Posterior vena cava (tissue), 2 donors: Measurements from ENCODE around the gene DCDC2C. TPM values are rescaled to one million over a fixed set of nuclear protein-coding genes. Genes with fewer than 3 reads are reported as not detected.
"Not testable (repeated sequence)": the region's sequence is repeated elsewhere in the genome, so short reads cannot be mapped to it uniquely, and the experiment has no call there.

ENCODE experiments used
- DNase-seq: peaks from one replicate; pipeline ENCODE4 v3.0.0-alpha.2; 2020; ENCODE audit warnings: low spot score
- intact Hi-C, 2 donors: fragments of 100-400 bp; cut with DNase I; formaldehyde crosslinking; loops; one replicate each; pipeline versions ENCODE4 v1.14.1 to v1.14.2; 2022 to 2023
- total RNA-seq, 2 donors: library from RNA; stranded (reverse); fragmentation: NEBNext Ultra II Directional; extraction: Animal tissue kit (Norgen Biotek cat#: 25700); gene quantifications; one replicate each; pipeline ENCODE4 v1.2.1, GENCODE V29; 2021
- donor health status: DM: yes; HTN: yes; CAD: no.
- donor health status: DM: yes; HTN: yes; CAD: no.

Gene DCDC2C
- total RNA-seq, 2 donors from 2014 or later, result not detected

DNA sequence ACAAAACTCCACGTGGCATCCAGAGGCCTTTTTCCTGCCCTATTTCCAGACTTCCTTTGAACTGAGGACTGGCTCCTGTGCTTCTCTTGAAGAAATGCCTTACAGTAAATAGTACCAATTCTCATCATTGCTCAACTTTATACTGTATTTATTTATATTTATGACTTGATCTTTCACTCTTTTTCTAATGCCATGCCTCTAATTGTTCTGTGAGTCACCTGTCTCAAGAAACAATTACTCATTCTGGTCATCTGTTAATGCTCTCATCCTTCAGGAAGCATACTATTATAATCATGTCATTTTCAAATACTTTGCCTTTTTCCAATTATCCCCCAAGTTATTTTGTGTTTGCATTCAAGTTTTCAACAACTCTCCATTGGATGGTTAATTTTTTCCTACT, 85.9 kb downstream of the DCDC2C start:
- intact Hi-C loops, result no loop called here
- DNase-seq, result no peak

DNA sequence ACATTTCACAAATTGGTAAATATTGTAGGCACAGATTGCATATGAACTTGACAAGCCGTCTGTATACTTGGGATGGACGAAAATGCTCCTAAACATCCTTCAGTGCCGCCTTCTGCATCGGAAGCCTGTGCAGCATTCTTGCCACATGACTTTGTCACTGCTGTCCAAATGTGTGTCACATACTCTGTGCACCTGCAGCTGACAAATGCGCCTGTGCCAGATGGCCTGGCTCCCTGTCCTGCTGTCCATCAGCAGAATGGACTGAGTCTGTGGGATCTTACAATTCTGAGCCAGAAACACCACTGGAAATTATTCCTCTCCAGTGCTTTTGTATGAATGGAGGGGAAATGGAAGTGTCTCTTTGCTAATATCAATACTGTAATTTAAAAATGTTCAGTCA, 89.9 kb downstream of the DCDC2C start:
- intact Hi-C loops, result no loop called here
- DNase-seq, result no peak

DNA sequence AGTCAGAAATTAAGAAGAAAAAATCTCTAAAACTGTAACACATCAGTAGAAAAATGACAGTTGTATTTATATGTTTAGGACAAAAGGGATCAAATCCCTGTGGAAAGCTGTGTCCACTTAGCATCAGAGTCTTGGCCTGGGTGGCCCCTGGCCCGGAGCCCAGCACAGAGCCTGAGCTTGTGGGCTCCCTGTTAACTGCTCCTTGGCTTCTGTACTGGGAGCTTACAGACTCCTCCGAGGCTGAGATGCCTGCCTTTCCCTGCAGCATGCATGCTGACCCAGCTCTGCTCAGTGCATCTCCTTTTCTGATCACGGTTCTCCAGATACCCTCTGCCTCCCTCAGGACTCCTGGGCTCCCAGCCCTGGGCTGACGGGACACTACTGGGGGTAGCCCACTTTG, 98.1 kb downstream of the DCDC2C start:
- intact Hi-C loops, result no loop called here
- no peak for DNase-seq

DNA sequence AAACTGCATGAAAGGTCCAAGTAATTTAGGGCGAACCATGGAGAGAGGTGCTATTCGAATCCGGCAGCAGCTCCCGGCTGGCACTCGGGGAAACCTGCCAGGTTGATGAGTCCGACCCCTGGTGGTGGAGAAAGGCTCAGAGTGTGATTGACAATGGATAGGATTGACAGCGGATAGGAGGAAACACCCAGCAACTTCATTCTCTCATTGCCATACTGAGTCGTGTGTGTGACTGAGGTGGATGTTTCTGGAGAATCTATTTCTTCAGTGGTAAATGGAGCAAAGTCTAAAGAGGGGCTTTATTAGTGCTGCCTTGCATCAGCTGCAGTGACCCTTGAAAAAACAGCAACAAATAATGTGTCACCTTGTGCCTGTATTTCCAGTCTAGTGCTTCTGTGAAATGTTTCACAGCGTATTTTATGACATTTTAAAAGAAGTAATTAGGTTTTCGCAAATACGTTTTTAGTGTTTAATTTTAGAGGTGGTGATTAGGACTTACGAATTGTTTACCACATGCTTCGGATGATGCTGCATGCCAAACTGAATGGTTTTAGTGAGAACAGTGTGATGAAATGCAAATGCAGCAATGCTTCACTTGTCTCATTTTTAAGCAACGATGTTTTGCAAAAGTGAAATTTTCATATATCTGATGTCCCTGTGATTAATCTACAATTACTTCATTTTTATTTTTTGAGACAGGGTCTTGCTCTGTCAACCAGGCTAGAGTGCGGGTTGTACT, 102.0 kb downstream of the DCDC2C start:
- no peak for DNase-seq
- intact Hi-C loops, result no loop called here

DNA sequence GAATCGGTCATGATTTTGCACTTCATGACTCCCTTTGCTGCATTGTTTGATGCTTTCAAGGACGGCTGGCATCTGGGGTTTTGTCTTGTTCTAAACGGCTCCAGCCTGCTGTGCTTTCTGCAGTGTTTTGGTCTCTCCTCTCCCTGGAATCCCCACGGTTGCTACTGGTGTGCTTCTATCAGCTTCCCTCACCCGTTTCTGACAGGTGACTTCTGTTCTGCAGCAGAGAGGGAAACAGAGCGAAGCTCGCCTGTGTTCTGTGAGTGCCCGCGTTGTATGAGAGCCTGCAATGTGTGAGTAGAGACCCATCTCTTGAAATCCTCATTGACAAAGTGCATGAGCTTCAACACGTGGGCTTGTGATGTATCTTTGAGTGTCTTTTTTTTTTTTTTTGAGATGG, 102.8 kb downstream of the DCDC2C start:
- intact Hi-C loops, result no loop called here
- DNase-seq, result no peak

DNA sequence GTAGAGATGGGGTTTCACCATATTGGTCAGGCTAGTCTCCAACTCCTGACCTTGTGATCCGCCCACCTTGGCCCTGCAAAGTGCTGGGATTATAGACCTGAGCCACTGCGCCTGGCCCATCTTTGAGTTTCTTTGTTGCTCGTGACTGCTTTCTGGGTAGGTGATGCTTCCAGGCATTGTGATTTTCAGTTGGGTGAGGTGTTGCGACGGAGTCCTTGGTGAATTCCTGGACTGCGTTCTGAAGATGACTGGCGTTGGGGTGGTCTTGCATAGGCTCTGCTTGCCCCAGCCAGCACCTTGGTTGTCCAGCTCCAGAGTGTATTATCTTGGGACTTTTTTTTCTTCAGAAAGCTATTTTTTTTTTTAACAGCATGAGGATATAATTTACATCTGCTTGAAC, 103.4 kb downstream of the DCDC2C start:
- intact Hi-C loops, result no loop called here
- DNase-seq, result no peak

DNA sequence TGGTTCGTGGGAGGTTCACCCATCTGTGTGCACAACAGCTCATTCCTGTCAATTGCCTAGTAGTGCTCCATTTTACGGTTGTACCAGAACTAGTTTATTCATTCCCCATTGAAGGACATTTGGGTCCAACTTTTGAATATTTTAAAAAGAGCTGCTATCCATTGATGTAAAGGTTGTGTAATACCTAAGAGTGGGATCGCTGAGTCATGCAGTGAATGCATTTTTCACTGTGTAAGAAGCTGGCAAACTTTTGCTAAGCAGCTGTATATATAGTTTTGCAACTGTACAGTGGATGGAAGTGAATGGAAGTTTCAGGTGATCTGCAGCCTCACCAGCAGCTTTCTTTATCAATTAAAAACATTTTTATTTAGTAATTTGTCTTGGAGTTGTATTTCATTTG, 104.5 kb downstream of the DCDC2C start:
- DNase-seq, result no peak
- intact Hi-C loops, result no loop called here

DNA sequence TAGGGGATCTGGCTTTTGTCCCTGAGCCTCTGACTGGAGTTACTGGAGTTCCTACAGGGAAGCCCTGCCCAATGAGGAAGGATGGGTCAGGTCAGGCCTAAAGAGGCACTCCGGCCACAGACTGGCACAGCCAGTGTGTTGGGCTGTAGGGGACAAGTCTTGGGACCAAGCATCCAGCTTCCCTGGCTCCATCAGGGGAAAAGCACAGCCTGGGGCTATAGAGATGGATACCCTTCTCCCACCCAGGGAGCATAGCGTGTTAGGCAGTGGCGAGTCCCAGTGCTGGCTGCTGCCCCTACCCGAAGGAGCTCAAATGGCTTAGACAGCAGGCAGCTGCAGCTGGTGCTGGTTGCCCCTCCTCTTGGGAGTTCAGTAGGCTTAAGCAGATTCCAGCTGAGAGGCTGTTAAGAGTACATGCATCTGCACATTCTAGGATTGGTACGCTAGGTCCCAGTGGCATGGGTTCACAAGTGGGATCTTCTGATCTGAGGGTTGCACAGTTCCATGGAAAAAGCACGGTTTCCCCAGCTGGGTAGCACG, 111.4 kb downstream of the DCDC2C start:
- DNase-seq, result no peak
- intact Hi-C loops, result no loop called here

DNA sequence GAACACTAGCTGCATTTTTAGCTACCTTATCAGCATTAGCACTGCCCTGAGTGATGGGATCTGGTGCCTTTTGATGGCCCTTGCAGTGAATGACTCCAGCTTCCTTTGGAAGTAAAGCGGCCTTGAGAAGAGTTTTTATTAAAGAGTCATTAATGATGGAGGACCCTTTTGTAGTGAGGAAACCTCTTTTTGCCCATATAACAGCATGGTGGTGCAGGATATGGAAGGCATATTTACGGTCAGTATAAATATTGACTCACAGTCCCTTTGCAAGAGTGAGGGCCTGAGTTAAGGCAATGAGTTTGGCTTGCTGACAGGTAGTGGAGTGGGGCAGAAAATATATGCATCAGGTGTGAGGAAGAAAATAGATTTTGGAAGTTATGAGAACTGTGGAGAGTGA, 113.8 kb downstream of the DCDC2C start:
- DNase-seq, intact Hi-C loops: not testable (repeated sequence)

DNA sequence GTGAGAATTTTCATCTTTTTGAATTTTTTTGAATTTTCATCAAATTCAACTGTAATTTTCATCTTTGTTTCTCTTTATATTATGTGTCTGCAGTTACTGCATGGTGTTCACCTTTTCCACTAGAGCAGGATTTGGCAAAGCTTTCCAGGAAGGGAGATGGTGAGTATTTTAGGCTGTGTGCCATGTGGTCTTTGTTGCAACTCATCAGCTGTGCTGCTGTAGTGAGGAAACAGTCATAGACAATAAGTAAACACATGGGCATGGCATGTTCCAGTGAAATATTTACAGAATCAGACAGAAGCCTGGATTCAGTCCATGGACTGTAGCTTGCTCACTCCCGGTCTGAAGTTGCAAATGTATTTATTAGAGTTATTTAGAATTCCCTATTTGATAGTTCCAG, 120.4 kb downstream of the DCDC2C start:
- no peak for DNase-seq
- intact Hi-C loops, result no loop called here

DNA sequence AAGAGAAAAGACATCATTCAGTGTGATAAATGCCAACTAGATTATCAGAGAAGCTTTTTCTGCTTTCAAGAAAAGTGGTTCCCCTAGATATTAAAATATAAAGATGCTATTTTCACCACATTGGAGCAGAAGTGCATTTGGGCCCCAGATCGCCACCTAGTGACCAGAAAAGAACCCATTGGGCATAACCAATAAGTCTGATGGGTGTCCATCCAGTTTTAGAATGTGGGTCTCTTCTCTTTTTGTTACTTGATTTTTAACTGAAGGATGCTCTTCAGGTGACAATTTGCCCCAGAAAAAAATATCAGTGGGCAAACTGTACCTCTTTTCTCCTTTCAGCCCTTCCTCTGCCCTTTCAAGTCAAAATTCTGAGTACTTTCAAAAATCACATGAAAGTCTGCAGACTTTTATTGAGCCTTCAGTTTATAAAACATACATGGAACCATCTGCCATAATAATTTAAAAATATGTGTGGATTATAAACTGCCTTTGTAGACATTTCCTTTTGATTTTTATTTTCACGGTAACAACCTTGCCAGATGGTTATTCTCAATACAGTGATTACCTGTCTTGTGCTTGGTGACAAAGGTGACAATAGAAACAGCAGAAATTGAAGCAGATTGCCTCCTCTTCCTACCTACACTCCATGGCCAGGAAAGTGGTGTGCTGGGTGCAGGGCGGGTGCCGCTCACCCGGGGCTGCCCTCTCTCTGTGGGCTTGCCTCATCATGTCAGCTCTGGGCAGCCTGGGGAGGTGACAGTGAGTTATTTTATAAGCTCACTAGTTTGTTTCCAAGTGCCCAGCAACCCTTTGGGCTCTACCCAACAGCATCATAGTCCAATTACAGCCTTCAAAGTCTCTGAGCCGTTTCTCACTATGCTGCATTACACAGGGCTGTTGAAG, 124.5 kb downstream of the DCDC2C start:
- DNase-seq, result no peak
- intact Hi-C loops, result no loop called here

DNA sequence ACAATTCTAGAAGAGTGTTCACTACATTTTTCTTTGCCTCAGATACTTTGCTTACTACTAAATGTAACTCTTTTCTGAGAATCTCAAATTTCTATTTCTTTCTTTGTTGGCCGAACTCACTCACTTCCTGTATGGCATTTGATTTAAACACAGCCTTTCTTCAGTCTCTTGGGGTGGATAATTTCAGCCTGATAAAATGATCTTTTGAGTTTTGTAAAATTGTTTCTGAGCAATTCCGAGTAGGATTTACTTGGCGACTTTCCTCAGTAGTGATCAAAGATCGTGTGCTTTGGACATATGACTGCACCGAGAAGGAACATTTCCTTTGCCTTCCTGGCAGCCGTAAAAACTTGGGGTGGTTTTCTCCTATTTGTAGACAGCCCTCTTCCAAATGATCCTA, 127.4 kb downstream of the DCDC2C start:
- DNase-seq, result no peak
- intact Hi-C loops, result no loop called here

DNA sequence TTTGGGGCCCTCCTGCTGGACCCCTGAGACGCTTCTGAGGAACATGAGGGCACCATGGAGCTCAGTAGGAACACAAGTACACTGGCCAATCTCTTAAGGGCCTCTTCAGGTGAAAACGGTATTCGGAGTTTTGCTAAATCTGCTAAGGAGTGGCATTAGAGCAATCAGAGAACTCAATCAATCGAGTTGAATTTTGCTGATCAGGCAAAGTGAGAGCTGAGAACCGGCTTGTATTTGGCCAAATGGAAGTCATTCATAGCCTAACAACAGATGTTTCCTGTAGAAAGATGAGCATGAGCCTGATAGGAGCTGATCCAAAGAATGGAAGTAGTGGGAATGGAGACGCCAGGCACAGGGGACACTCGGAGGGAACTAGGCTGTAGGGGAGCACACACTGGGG, 133.7 kb downstream of the DCDC2C start:
- intact Hi-C loops, result no loop called here

DNA sequence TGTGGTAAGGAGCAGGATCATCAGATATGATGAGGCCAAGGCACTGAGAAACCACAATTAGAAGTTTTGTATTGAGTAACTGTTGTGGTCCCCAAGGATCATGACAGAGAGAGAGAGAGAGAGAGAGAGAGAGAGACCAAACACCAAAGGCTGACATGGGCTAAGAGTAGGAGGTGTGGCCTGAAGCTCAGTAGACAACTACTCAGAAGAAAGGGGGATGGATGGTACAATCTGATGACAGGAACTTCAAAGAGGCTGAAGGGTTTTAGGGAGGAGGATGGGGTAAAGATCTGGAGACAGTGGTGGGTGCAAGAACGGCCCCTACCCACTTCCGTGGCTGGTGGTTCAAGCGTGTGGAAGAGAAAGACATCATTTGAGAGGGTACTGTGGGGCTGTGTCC, 135.0 kb downstream of the DCDC2C start:
- intact Hi-C loops, result no loop called here
- no peak for DNase-seq

More for the DNA sequence above, 133.7 kb downstream of the DCDC2C start:
- no peak for DNase-seq

DNA sequence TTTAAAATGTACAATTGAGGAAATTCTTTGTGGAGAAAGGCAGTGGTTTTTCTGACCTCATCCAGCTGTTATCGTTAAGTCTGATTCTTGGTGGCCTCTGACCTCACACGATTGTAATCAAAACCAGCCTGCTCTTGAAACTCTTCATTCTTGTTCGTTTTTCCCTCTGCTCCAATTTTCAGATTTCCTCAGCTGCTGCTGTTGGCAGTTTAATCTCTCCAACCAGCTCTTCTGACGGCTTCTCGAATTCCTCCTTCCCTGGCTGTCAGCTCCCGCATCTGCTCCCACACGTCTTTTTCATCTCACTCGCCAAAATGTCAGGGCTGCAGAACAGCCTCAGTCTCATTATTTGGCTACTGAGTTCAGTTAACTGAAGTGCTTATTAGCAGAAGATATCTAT, 136.1 kb downstream of the DCDC2C start:
- intact Hi-C loops, result no loop called here
- DNase-seq, result no peak

DNA sequence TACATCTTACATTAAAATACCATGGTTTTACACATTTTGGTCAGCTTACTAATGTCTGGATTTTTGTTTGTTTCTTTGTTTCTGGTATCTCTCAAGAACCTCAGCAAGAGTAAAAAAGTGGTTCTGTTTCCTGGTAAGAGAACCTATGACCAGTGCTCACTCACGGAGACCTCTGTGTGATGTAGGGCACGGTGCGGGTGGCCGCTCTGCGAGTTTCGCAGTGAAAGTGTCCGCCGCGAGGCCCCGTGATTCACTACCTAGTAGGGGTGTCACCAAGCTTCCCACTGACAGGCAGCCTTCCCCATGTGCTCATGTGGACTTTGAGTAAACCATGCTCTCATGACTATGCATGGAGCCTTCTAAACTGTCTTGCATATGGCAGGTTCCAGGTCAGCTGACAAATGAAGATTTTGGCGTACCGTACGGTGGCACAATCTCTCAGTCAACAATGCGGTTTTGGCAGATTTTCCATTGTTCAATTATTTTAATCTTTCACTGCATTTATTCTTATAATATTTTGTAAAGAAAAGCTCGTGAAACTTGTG, 137.3 kb downstream of the DCDC2C start:
- no peak for DNase-seq
- intact Hi-C loops, result loop anchor here in 1 of 2 donors (5.0 kb wide), 1 partner anchor 1437 kb away; no protein-coding TSS in a partner anchor

DNA sequence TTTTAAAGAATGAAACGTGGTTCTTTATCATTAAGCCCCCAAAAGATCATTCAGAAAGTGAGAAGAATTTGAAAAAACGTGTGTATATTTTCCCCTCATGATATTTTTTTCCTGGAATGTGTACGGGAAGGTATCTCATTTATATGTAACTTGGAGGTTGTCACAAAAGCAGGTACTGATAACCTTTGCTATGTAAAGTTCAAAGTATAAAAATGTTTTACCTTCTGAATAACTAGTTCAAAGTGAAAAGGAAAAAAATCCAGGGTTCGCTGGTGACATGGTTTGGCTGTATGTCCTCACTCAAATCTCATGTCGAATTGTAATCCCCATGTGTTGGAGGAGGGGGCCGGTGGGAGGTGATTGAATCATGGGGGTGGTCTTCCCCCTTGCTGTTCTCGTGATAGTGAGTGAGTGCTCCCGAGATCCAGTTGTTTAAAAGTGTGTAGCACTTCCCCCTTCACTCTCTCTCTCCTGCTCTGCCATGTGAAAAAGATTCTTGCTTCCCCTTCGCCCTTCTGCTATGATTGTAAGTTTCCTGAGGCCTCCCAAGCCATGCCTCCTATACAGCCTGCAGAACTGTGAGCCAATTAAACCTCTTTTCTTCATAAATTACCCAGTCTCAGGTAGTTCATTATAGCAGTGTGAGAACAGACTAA, 144.2 kb downstream of the DCDC2C start:
- intact Hi-C loops, result no loop called here

DNA sequence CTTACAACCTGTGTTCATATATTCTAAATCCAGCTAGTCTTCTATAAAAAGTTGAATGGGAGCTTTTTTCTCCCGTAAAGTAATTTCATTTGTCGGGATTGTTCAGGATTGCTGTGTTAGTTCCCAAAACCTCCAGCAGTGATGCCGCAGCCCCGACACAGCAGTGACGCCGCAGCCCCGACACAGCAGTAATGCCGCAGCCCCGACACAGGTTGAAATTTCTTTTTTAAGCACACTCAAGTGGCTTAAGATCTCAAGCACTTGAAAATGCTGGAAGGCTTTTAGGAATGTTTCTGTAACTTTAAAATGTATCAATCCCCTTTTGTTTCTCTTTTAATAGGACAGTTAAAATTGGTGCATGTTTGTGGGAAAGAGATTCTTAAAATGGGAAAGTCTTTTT, 145.4 kb downstream of the DCDC2C start:
- intact Hi-C loops, result no loop called here

More for the DNA sequence above, 144.2 kb downstream of the DCDC2C start:
- no peak for DNase-seq

DNA sequence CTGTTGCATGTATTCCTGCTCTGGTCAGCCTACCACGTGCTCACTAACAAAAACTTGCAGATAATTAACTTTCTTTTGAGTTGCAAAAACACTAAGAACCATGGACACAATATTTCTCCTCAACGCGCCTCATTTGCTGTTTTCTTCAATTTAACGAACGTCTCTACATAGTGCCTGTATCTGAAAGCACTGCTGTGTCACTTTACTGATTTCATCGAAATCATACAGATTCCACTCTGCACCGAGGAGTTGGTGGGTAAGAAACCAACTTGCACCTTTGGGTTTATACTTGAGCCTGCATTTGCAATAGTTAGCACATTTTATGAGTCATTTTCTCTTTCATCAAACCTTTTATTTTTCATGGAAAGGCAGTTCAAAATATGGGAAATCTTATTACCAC, 145.8 kb downstream of the DCDC2C start:
- intact Hi-C loops, result no loop called here
- no peak for DNase-seq

More for the DNA sequence above, 145.4 kb downstream of the DCDC2C start:
- no peak for DNase-seq

DNA sequence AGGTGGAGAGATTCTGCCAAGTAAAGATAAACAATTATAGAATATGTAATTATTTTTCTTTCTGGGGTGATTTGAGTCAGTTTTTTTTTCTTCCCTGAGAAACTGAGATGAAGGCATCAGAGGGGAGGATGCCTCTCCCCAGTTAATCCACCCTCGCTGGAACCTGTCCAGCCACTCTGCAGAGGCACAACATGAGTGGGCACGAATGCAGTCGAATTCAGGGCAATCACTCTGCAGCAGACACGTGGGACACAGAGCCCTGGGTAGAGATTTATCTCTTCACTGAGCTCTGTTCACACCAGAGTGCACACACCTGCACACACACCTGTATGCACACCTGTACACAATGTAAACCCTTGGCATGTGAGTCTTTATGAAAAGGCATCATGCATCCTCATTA, 154.2 kb downstream of the DCDC2C start:
- intact Hi-C loops, result no loop called here

More for the DNA sequence above, 154.2 kb downstream of the DCDC2C start:
- no peak for DNase-seq
